Natural killer cell treated with Interleukin-12 subunit alpha and Interleukin-12 subunit beta and Interleukin-15 and Interleukin-18, amount 100 ng/mL, for 72 hours (primary cell): ENCODE data around the gene MAML3. TPM values are rescaled to one million over a fixed set of nuclear protein-coding genes. Genes with fewer than 3 reads are reported as not detected.

Source experiments
- ATAC-seq, 2 donors: fragments of 150-1000 bp; cut with Tn5 transposase in 1 of 2; sonication (Bioruptor Pico), chemical (Tn5 transposase) in 1 of 2; 2 replicates each; pipeline ENCODE4 v1.10.0; 2021
- DNase-seq: peaks from one replicate; pipeline ENCODE4 v3.0.0; 2022; ENCODE audit warnings: low spot score
- H3K27ac Mint-ChIP-seq, 2 donors: 1 replicate in 1 of 2; 2 replicates in 1 of 2; pipeline ENCODE4 v1.8.0; 2022; ENCODE audit warnings: mixed read lengths in 2 of 2, mild to moderate bottlenecking in 1 of 2, moderate library complexity in 1 of 2
- H3K27me3 Mint-ChIP-seq, 2 donors: 1 replicate in 1 of 2; 2 replicates in 1 of 2; pipeline ENCODE4 v1.8.0; 2022; ENCODE audit warnings: mixed read lengths in 2 of 2
- H3K36me3 Mint-ChIP-seq: one replicate; pipeline ENCODE4 v1.8.0; 2022; ENCODE audit warnings: mixed read lengths
- H3K4me1 Mint-ChIP-seq, 2 donors: 1 replicate in 1 of 2; 2 replicates in 1 of 2; pipeline ENCODE4 v1.8.0; 2022; ENCODE audit warnings: low read depth in 2 of 2, mixed read lengths in 2 of 2, mild to moderate bottlenecking in 1 of 2
- H3K4me3 Mint-ChIP-seq: one replicate; pipeline ENCODE4 v1.8.0; 2022; ENCODE audit warnings: mixed read lengths
- H3K9me3 Mint-ChIP-seq: 2 replicates; pipeline ENCODE4 v1.8.0; 2022; ENCODE audit warnings: mixed read lengths
- total RNA-seq, 2 donors: library from RNA; stranded (reverse); gene quantifications; one replicate each; pipeline ENCODE4 v1.2.3, GENCODE V29; 2022

The MAML3 gene
- total RNA-seq, 2 donors from 2014 or later, result 0.40 to 1.3 TPM

- H3K27me3 Mint-ChIP-seq, result peaks cover 12 to 14% of the 10 kb centered on the region in 2 donors
- no peaks in the 10 kb centered on the region for H3K9me3 Mint-ChIP-seq
- H3K27ac Mint-ChIP-seq, result no peak overlapping the region
- peaks cover 9 to 14% of the 10 kb centered on the region in 2 donors for H3K4me1 Mint-ChIP-seq
- DNase-seq (no peak), ATAC-seq (no peak)
- H3K36me3 Mint-ChIP-seq, result no peaks in the 10 kb centered on the region
- no peak overlapping the region for H3K4me3 Mint-ChIP-seq
Measured at GRCh38 chr4:140110542-140111215, 43.3 kb downstream of the MAML3 start.

GRCh38 chr4:140109737-140110136 lies 44.2 kb downstream of the MAML3 start:
- H3K4me1 Mint-ChIP-seq, result peaks cover 10 to 13% of the 10 kb centered on the region in 2 donors
- no peaks in the 10 kb centered on the region for H3K9me3 Mint-ChIP-seq
- no peak overlapping the region for H3K4me3 Mint-ChIP-seq
- H3K27ac Mint-ChIP-seq, result no peak overlapping the region
- no peak for DNase-seq
- peaks cover 6 to 9% of the 10 kb centered on the region in 2 donors for H3K27me3 Mint-ChIP-seq
- ATAC-seq, result no peak
- no peaks in the 10 kb centered on the region for H3K36me3 Mint-ChIP-seq

GRCh38 chr4:140109292-140109691 lies 44.7 kb downstream of the MAML3 start:
- no peak overlapping the region for H3K4me3 Mint-ChIP-seq
- H3K36me3 Mint-ChIP-seq, result no peaks in the 10 kb centered on the region
- DNase-seq (no peak), ATAC-seq (no peak)
- peaks cover 10 to 13% of the 10 kb centered on the region in 2 donors for H3K4me1 Mint-ChIP-seq
- H3K27me3 Mint-ChIP-seq, result peaks cover 6 to 9% of the 10 kb centered on the region in 2 donors
- no peaks in the 10 kb centered on the region for H3K9me3 Mint-ChIP-seq
- H3K27ac Mint-ChIP-seq, result no peak overlapping the region

GRCh38 chr4:140108713-140109230 lies 45.2 kb downstream of the MAML3 start:
- H3K36me3 Mint-ChIP-seq, result no peaks in the 10 kb centered on the region
- ATAC-seq (no peak), DNase-seq (no peak)
- H3K4me1 Mint-ChIP-seq, result peaks cover 9 to 15% of the 10 kb centered on the region in 2 donors
- H3K4me3 Mint-ChIP-seq, result no peak overlapping the region
- H3K27ac Mint-ChIP-seq, result no peak overlapping the region
- H3K27me3 Mint-ChIP-seq, result peaks cover 6% of the 10 kb centered on the region in 2 donors
- no peaks in the 10 kb centered on the region for H3K9me3 Mint-ChIP-seq

- peaks cover 6% of the 10 kb centered on the region in 2 donors for H3K27me3 Mint-ChIP-seq
- no peak overlapping the region for H3K27ac Mint-ChIP-seq
- H3K9me3 Mint-ChIP-seq, result no peaks in the 10 kb centered on the region
Measured at GRCh38 chr4:140108243-140108642, 45.7 kb downstream of the MAML3 start.

GRCh38 chr4:140106289-140106844 lies 47.6 kb downstream of the MAML3 start:
- no peaks in the 10 kb centered on the region for H3K36me3 Mint-ChIP-seq
- H3K27ac Mint-ChIP-seq, result no peak overlapping the region
- DNase-seq (no peak), ATAC-seq (no peak)
- no peaks in the 10 kb centered on the region for H3K9me3 Mint-ChIP-seq
- H3K27me3 Mint-ChIP-seq, result peaks cover 6% of the 10 kb centered on the region in 2 donors
- H3K4me3 Mint-ChIP-seq, result no peak overlapping the region
- peaks cover 20 to 31% of the 10 kb centered on the region in 2 donors for H3K4me1 Mint-ChIP-seq

More at GRCh38 chr4:140108243-140108642, 45.7 kb downstream of the MAML3 start:
- Mint-ChIP-seq H3K4me3 (no peak overlapping the region), H3K36me3 (no peaks in the 10 kb centered on the region), H3K4me1 (peaks cover 13 to 20% of the 10 kb centered on the region in 2 donors)
- DNase-seq (no peak), ATAC-seq (no peak)

GRCh38 chr4:140105436-140105835 lies 48.5 kb downstream of the MAML3 start:
- peaks cover 24 to 32% of the 10 kb centered on the region in 2 donors for H3K4me1 Mint-ChIP-seq
- DNase-seq, result no peak
- H3K36me3 Mint-ChIP-seq, result no peaks in the 10 kb centered on the region
- peaks cover 6% of the 10 kb centered on the region in 2 donors for H3K27me3 Mint-ChIP-seq
- no peaks in the 10 kb centered on the region for H3K9me3 Mint-ChIP-seq
- peak overlapping the region; percentile 7 to 45 for H3K27ac Mint-ChIP-seq
- H3K4me3 Mint-ChIP-seq, result no peak overlapping the region
- no peak for ATAC-seq

- DNase-seq (peak; percentile 73), ATAC-seq (peak; percentile 95)
- H3K4me3 Mint-ChIP-seq, result peak overlapping the region; percentile 61
- peaks cover 9 to 14% of the 10 kb centered on the region in 2 donors for H3K27me3 Mint-ChIP-seq
- H3K36me3 Mint-ChIP-seq, result no peaks in the 10 kb centered on the region
- H3K27ac Mint-ChIP-seq, result peak overlapping the region; percentile 84
- no peaks in the 10 kb centered on the region for H3K9me3 Mint-ChIP-seq
- H3K4me1 Mint-ChIP-seq, result peaks cover 40 to 50% of the 10 kb centered on the region in 2 donors
Measured at GRCh38 chr4:140103676-140104075, 50.3 kb downstream of the MAML3 start.

GRCh38 chr4:140102421-140102820 lies 51.6 kb downstream of the MAML3 start:
- DNase-seq (no peak), ATAC-seq (no peak)
- Mint-ChIP-seq H3K36me3 (no peaks in the 10 kb centered on the region), H3K27ac (peak overlapping the region; percentile 84), H3K4me1 (peaks cover 40 to 54% of the 10 kb centered on the region in 2 donors), H3K27me3 (peaks cover 9 to 14% of the 10 kb centered on the region in 2 donors), H3K4me3 (peak overlapping the region; percentile 37), H3K9me3 (no peaks in the 10 kb centered on the region)

- Mint-ChIP-seq H3K9me3 (no peaks in the 10 kb centered on the region), H3K36me3 (peaks cover 9% of the 10 kb centered on the region), H3K27ac (no peak overlapping the region), H3K4me3 (no peak overlapping the region), H3K4me1 (peaks cover 50 to 71% of the 10 kb centered on the region in 2 donors), H3K27me3 (peaks cover 13 to 16% of the 10 kb centered on the region in 2 donors)
- ATAC-seq (no peak), DNase-seq (no peak)
Measured at GRCh38 chr4:140100771-140101170, 53.2 kb downstream of the MAML3 start.

GRCh38 chr4:140099983-140100382 lies 54.0 kb downstream of the MAML3 start:
- peak overlapping the region; percentile 74 to 76 for H3K27ac Mint-ChIP-seq
- H3K4me3 Mint-ChIP-seq, result peak overlapping the region; percentile 79
- H3K36me3 Mint-ChIP-seq, result peaks cover 14% of the 10 kb centered on the region
- no peak for DNase-seq
- peaks cover 21 to 23% of the 10 kb centered on the region in 2 donors for H3K27me3 Mint-ChIP-seq
- ATAC-seq, result no peak
- H3K4me1 Mint-ChIP-seq, result peaks cover 56 to 76% of the 10 kb centered on the region in 2 donors
- no peaks in the 10 kb centered on the region for H3K9me3 Mint-ChIP-seq

- Mint-ChIP-seq H3K4me1 (peaks cover 58 to 77% of the 10 kb centered on the region in 2 donors), H3K4me3 (peak overlapping the region; percentile 79), H3K9me3 (no peaks in the 10 kb centered on the region), H3K27me3 (peaks cover 23 to 24% of the 10 kb centered on the region in 2 donors), H3K27ac (peak overlapping the region in 1 of 2 donors; percentile 97), H3K36me3 (peaks cover 14% of the 10 kb centered on the region)
- ATAC-seq (no peak), DNase-seq (no peak)
Measured at GRCh38 chr4:140098455-140099160, 55.4 kb downstream of the MAML3 start.

- H3K4me3 Mint-ChIP-seq, result peak overlapping the region; percentile 87
- peaks cover 14% of the 10 kb centered on the region for H3K36me3 Mint-ChIP-seq
- H3K9me3 Mint-ChIP-seq, result no peaks in the 10 kb centered on the region
- DNase-seq (no peak), ATAC-seq (no peak)
- peaks cover 23 to 24% of the 10 kb centered on the region in 2 donors for H3K27me3 Mint-ChIP-seq
- peak overlapping the region; percentile 93 to 97 for H3K27ac Mint-ChIP-seq
- peaks cover 53 to 71% of the 10 kb centered on the region in 2 donors for H3K4me1 Mint-ChIP-seq
Measured at GRCh38 chr4:140097572-140097971, 56.4 kb downstream of the MAML3 start.
